AG04450 (cell line): ENCODE data around the gene SRRM1. TPM values are rescaled to one million over a fixed set of nuclear protein-coding genes. Genes with fewer than 3 reads are reported as not detected.
"Not testable (repeated sequence)": the region's sequence is repeated elsewhere in the genome, so short reads cannot be mapped to it uniquely, and the experiment has no call there.

Experiments
- CTCF ChIA-PET: fragments of 300-600, 350-600 bp; formaldehyde crosslinking; extraction: SDS; loops from one replicate; lab custom pipeline; 2022; ENCODE audit warnings: antibody characterized with exemption, inconsistent platforms; lab: Charles Lee
- POLR2A ChIA-PET: fragments of 350-600 bp; formaldehyde crosslinking; extraction: SDS; loops from one replicate; lab custom pipeline; 2021; ENCODE audit warnings: antibody characterized with exemption, inconsistent platforms; lab: Yijun Ruan, JAX
- DNase-seq: peaks from one replicate; pipeline ENCODE4 v3.0.0-alpha.2; 2011; ENCODE audit warnings: low read depth, low spot score
- H3K27ac ChIP-seq: one replicate; pipeline ENCODE4 v1.5.1; 2012; ENCODE audit warnings: low read depth, low read length, control low read depth
- H3K27me3 ChIP-seq: one replicate; pipeline ENCODE4 v1.6.0; 2012; ENCODE audit warnings: low read length; ENCODE audit not compliant: control insufficient read depth, insufficient read depth
- H3K4me3 ChIP-seq: 2 replicates; pipeline ENCODE4 v1.5.1; 2011; ENCODE audit warnings: mild to moderate bottlenecking, low read depth, low read length, control low read depth
- H3K9me3 ChIP-seq: 2 replicates; pipeline ENCODE4 v1.5.1; 2012; ENCODE audit warnings: low read length; ENCODE audit not compliant: control insufficient read depth, insufficient read depth
- polyA plus RNA-seq: library from polyadenylated mRNA; depleted of rRNA; stranded (reverse); fragments of >200 nt; gene quantifications from 2 replicates; pipeline ENCODE4 v1.2.3, GENCODE V29; 2011
- TF ChIP-seq, protein P1 (sequence below): IDR thresholded peaks from 2 replicates; pipeline ENCODE4 v1.5.1; 2011; ENCODE audit warnings: low read depth, low read length, control low read depth, inconsistent platforms

The SRRM1 gene
- polyA plus RNA-seq, 1 experiment, result 61.2 TPM

DNA sequence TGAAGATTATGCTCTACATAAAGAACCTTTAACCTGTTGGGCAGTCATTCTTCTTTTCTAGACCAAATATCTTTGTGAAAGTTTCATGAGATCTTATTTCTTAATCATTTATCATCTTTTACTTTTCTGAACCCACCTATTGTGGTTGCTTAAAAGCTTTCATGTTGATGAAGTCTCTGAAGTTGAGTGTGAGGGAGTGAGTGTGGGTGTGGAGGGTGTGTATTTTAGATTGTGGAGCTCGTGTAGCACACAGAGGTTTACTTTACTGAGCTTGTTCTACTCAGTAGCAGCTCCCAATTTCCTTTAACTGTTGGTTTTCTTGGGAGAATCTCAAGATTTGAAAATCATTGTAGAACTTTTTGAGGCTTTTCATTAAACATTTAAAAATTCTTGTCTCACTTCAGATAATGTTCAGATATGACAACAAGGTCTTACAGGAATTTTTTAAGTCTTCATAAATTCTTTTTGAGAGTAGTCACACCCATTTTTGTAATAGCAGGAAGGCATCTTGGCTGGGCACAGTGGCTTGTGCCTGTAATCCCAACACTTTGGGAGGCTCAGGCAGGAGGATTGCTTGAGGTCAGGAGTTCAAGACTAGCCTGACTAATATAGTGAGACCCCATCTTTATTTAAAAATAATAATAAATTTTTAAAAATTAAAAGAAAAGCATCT lies 17.0 kb downstream of the SRRM1 start:
- TF ChIP-seq, protein P1, sequence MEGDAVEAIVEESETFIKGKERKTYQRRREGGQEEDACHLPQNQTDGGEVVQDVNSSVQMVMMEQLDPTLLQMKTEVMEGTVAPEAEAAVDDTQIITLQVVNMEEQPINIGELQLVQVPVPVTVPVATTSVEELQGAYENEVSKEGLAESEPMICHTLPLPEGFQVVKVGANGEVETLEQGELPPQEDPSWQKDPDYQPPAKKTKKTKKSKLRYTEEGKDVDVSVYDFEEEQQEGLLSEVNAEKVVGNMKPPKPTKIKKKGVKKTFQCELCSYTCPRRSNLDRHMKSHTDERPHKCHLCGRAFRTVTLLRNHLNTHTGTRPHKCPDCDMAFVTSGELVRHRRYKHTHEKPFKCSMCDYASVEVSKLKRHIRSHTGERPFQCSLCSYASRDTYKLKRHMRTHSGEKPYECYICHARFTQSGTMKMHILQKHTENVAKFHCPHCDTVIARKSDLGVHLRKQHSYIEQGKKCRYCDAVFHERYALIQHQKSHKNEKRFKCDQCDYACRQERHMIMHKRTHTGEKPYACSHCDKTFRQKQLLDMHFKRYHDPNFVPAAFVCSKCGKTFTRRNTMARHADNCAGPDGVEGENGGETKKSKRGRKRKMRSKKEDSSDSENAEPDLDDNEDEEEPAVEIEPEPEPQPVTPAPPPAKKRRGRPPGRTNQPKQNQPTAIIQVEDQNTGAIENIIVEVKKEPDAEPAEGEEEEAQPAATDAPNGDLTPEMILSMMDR, result no peak
- ChIA-PET POLR2A (interaction anchor here (1.2 kb wide), 1 partner anchor 85 kb away, joined by 3 read pairs; the partner anchor contains the start of gene CLIC4), CTCF (interaction anchor here (0.5 to 2.0 kb wide), 5 partner anchors 10 to 175 kb away, joined by 3 to 10 read pairs (median 5); no protein-coding TSS in a partner anchor)
- no peak overlapping the region for H3K4me3 ChIP-seq
- DNase-seq, result no peak
- no peaks in the 10 kb centered on the region for H3K9me3 ChIP-seq
- H3K27ac ChIP-seq, result no peak overlapping the region
- no peaks in the 10 kb centered on the region for H3K27me3 ChIP-seq

DNA sequence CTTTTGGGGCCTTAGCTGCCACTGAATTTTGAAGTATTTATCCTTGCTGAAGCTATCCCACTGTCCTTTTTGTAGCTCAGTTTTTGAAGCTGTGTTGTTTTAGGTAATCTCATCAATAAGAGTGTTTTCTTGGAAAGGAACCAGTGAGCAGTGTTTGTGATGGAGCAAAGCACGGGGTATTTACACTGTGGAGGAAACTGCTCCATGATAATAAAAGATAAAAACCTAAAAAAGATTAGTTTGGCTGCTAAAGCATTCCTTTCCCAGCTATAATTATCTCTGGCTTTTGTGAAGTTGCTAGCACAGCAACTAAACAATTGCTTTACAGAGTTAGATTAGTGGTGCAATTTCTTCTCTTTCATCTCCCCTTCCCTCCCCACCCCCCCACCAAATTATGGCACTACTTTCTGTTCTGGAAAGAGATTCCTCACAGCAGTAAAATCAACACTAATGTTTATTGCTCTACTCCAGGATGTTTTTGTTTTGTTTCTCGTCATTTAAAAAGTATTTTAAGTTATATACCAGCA lies 21.5 kb downstream of the SRRM1 start:
- TF ChIP-seq, protein P1, result no peak
- no peak overlapping the region for H3K4me3 ChIP-seq

DNA sequence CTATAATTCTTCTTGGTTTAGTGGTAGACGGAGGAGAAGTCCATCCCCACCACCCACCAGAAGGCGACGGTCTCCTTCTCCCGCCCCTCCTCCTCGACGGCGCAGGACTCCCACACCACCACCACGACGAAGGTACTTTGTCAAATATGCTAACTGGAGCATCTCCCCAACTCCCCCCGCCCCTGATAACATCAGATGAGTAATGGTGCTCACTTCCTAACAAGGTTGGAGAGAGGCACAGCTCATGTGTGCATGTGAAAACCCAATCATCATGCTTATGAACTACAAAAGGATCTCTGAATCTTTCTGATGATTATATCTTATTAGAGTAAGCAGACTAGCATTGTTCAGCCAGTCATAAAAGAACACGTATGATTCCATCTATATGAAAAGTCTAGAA lies 23.7 kb downstream of the SRRM1 start:
- CTCF ChIA-PET, result interaction anchor here (1.7 kb wide), 1 partner anchor 168 kb away, joined by 3 read pairs; no protein-coding TSS in a partner anchor
- no peak overlapping the region for H3K4me3 ChIP-seq
- H3K27me3 ChIP-seq, result no peaks in the 10 kb centered on the region
- TF ChIP-seq, protein P1, result no peak
- DNase-seq, result no peak
- H3K9me3 ChIP-seq, result no peaks in the 10 kb centered on the region
- POLR2A ChIA-PET, result no interaction called here
- H3K27ac ChIP-seq, result no peak overlapping the region

More for the DNA sequence above, 21.5 kb downstream of the SRRM1 start:
- DNase-seq, result no peak
- ChIA-PET CTCF (interaction anchor here (1.1 to 2.2 kb wide), 2 partner anchors 165 to 170 kb away, joined by 4 to 11 read pairs; no protein-coding TSS in a partner anchor), POLR2A (no interaction called here)
- Histone ChIP-seq H3K27me3 (no peaks in the 10 kb centered on the region), H3K27ac (no peak overlapping the region), H3K9me3 (no peaks in the 10 kb centered on the region)

DNA sequence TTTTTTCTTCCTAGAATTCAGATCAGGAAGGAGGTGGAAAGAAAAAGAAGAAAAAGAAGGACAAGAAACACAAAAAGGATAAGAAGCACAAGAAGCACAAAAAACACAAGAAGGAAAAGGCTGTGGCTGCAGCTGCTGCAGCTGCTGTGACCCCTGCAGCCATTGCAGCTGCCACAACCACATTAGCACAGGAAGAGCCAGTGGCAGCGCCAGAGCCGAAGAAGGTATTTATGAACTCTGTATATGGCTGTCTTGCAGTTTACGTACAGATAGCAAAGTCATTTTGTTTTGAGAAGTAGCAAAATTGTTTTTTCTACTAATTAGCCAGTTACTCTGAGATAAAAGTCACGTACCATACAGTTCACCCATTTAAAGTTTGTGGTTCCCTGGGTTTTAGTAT lies 28.3 kb downstream of the SRRM1 start:
- ChIA-PET POLR2A (interaction anchor here (1.1 kb wide), 1 partner anchor 17 kb away, joined by 3 read pairs; no protein-coding TSS in a partner anchor), CTCF (interaction anchor here (0.9 to 3.2 kb wide), 3 partner anchors 17 to 164 kb away, joined by 4 to 28 read pairs (median 4); no protein-coding TSS in a partner anchor)
- H3K27ac ChIP-seq, H3K27me3 ChIP-seq, H3K9me3 ChIP-seq, DNase-seq, H3K4me3 ChIP-seq: not testable (repeated sequence)

DNA sequence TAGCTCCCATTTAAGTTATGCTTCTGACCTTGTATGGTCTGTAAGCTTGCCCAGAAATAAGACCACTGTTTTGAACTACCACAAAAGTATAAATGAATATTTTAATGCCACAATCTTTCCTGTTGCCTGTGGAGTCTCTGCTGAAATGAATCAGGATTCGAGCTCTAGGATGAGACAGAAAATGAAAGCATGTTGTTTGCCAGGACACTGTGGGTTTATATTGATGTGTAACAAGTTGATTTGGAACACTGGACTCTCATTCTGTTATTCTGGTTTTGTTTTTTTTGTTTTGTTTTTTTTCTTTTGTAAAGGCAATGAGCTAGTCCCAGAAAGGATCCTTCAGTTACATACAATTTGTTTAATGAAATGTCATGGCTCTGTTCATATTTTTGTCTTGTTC lies 29.6 kb downstream of the SRRM1 start:
- POLR2A ChIA-PET, result interaction anchor here (0.9 kb wide), 1 partner anchor 10 kb away, joined by 4 read pairs; no protein-coding TSS in a partner anchor
- H3K27ac ChIP-seq, DNase-seq, H3K9me3 ChIP-seq, H3K27me3 ChIP-seq, H3K4me3 ChIP-seq: not testable (repeated sequence)
- CTCF ChIA-PET, result interaction anchor here (1.0 to 3.2 kb wide), 3 partner anchors 16 to 163 kb away, joined by 3 to 28 read pairs (median 15); no protein-coding TSS in a partner anchor
